GM21576 (cell line): Measurements from ENCODE around the gene DCP2.
A peak's percentile ranks its signal among the peaks of the same experiment; 100 is the strongest.

Experiments
- ATAC-seq: cut with Tn5 transposase; IDR thresholded peaks from one replicate; pipeline ENCODE4 v1.9.1; 2021; ENCODE audit warnings: mild to moderate bottlenecking, moderate library complexity; ENCODE audit not compliant: unreplicated experiment

DCP2 gene

GRCh38 chr5:112965733-112966306, 10.8 kb upstream of the DCP2 start:
- no peak for ATAC-seq

GRCh38 chr5:112967520-112968083, 9.0 kb upstream of the DCP2 start:
- ATAC-seq: no peak

- ATAC-seq: no peak
Observed at GRCh38 chr5:112968411-112969106, 8.0 kb upstream of the DCP2 start.

GRCh38 chr5:112971276-112971675, 5.3 kb upstream of the DCP2 start:
- no peak for ATAC-seq

GRCh38 chr5:112973036-112973435, 3.6 kb upstream of the DCP2 start:
- no peak for ATAC-seq

DNA sequence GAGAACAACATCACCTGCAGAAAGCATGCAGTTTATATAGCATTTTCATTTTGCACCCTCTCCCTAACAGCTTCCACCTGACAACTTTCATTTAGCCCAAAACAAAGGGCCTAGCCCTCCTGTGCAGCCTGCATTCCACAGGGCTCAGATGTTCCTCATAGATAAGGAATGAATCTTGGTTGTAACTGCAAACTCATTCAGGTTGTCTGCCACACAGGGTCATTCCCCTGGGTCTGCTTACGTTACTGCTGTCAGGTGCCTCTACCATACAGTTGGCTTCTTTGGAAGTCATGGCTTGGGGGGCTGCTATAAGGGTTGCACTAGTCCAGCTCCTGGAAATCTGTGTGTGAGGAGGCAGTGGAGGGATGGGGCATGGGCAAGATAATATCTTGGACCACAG, 2.7 kb upstream of the DCP2 start:
- ATAC-seq: no peak

- no peak for ATAC-seq
Observed at GRCh38 chr5:112974901-112975300, 1.7 kb upstream of the DCP2 start.

DNA sequence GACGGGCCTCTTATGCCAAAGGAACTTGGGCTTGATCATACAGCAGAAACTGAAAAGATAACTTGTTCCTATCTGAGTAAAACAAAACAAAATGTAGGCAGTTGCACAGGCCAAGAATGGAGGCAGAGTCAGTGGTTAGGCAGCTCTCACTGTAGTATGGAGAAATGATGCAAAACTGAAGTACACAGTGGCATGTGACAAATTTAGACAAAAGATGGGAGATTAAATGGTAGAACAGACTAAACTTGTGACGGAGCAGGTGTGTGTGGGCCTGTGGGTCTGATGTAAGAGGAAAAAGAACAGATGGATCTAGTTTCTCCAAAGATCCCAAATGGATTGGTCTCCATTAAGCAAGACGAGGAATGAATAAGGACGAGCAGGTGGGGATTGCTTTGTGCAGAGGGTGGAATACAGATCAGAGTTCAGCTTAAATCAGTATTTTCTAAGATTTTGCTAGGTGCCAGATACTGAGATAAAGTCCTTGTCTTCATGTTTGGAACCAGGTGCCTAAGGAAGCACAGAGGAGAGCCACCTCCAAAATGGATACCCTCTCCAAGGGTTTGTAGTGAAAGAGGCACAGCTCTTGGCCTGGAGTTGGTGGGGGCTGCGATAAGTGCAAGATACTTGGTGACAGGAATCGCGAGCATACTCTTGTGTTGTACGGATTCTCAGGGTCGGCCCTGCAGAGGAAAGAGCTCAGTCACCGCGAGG, 722 bp upstream of the DCP2 start:
- peak; percentile 6 for ATAC-seq

DNA sequence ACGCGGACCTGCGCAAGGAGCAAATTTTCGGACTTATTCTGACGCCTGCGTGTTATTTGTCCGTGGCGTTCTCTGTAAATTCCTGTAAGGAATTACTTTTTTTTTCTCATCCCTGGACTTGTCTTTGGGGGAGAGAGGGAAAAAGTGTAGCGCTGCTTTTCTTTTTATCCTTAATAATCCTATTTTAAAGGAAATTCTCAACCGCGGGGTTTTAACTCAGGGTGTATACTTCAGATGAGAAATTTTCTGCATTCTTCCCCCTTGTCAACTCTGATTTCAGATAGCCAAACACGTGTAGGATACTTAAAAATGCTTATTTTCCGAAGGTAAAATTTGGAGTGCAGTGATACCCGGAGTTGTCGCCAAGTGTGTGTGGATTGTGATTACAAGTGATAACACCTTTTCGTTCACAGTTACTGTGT, 853 bp downstream of the DCP2 start:
- no peak for ATAC-seq

DNA sequence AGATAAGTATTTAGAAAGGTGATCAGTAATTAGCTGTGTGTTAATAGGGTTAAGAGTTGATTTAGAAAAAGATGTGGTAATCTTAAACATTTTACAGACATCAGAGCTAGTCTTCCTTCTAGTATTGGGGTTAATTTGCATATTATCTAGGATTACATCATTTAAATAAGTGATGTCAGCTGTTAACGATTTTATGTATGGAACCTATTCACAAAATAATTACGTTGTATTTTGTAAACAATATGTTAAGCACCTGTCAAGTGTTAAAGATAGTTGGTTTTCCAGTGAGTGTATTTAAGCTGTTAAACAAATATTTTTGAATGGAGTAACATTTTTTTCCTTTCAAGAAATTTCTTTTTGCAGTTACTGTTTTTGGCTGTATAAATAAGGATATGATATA, 2.2 kb downstream of the DCP2 start:
- no peak for ATAC-seq

GRCh38 chr5:112979723-112980122, 3.1 kb downstream of the DCP2 start:
- ATAC-seq: no peak

DNA sequence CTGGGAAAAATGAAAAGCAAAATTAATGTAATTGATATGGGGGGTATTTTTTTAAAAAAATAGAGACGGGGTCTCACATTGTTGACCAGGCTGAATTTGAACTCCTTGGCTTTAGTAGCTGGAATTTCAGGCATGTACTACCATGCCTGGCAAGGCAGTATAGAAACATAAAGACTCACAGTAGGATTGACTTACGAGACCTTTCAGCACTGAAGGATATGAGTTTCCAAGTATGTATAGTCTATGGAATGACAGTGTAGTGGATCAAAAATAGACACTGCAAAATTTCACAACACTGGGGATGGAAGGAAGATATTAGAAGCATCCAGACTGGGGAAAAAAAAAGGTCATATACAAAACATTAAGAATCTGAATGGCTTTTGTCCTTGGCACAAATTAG, 6.8 kb downstream of the DCP2 start:
- no peak for ATAC-seq

- ATAC-seq: no peak
Observed at GRCh38 chr5:112986224-112986623, 9.6 kb downstream of the DCP2 start.

DNA sequence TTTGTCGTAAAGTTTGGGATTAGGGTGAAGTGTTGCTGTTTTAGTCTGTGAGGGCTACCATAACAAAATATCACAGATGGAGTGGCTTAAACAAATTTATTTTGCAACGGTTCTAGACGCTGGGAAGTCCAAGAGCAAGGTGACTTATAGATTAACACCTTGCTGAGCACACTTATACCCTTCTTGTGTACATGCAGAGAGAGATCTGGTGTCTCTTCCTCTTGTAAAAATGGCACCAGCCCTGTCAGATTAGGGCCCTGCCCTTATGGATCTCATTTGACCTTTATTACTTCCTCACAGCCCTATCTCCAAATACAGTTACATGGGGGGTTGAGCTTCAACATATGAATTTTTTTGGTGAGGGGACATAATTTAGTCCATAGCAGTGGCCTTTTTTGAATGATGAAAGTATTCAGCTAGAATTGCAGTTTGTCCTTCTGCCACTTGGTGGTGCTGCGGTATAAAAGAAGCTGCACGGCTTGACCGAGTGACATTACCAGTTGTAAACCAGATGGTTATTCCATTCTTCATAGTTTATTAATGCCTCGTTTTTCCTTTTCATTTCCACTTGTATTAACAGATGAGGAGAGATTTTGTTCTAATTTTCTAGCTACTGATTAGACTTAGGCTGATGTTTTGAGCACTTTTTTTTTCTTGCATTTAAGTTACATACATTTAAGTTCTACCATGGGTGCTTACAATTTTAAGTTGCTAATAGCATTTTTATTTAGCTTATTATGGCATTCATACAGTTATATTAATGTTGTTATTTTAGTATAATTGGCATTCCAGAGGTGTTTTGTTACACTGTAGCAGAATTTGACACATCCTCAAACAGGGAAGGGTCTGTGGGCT, 19.4 kb downstream of the DCP2 start:
- peak; percentile 85 for ATAC-seq

DNA sequence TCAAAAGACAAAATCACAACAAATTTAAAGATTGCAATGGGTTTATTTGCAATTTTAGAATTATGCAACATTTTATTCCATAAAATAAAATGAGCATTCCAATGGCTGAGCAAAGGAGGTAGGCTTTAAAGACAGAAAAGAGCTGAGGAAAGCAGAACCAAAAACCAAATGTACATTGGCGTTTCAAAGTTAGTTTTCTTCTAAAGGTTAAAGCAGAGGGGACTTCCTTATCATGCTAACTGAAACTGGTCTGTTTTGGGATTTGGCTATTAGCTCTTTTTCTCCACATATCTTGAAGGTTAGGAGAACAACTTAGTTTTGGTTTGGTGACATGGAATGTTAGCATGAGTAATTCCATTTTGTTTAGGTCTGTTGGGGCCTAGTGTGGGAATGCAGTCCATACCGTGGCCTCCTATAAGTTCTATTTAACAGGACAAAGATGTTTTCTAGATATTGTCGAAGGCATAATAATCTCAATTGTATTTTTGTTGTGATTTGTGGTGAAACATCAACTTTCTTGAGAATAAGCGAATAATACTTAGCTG, 20.3 kb downstream of the DCP2 start:
- no peak for ATAC-seq

DNA sequence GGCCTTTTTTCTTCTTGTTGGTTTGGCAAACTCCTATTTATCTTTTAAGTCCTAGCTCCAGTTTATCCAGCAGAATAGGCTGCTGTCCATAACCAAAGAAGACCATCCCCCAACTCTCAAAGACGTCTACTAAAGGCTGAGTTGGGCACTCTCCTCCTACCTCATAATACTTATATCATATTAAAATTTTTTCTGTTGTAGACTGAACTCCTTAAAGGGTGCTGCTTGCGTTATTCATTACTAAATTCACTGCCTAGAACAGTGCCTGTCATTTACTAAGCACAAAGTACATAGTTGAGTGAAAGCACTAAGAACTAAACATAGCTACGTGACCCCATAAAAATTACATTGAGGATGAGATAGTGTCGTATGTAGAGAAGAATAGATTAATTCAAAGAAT, 21.7 kb downstream of the DCP2 start:
- no peak for ATAC-seq

DNA sequence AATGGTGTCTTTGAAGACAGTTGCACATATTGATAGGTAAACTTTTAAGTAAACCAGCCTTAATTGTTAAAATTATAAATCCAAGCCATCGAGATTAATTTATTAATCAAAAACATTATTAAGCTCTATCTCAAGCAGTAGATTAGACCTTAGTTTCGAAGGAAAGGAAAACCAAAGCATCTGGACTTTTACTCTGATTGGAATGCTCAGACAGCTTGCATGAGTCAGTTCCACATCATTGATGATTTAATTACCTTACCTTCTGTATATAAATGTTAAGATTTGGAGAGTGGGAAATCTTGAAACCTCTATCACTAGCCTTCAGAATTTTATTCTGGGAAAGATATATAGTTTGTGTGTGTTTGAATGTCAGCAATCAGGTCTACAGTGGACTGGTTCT, 23.9 kb downstream of the DCP2 start:
- ATAC-seq: no peak

DNA sequence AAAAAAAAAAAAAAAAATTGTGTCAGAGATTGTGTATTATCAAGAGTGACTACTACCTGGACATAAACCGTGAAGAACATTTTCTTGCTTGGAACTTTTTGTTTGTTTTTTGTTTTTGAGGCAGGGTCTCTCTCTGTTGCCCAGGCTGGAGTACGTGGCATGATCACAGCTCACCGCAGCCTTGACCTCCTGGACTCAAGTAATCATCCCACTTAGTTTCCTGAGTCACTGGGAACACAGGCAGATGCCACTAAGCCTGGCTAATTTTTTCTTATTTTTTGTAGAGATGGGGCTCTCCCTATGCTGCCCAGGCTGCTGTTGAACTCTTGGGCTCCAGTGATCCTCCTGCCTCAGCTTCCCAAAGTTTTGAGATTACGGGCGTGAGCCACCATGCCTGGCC, 25.8 kb downstream of the DCP2 start:
- ATAC-seq: no peak

DNA sequence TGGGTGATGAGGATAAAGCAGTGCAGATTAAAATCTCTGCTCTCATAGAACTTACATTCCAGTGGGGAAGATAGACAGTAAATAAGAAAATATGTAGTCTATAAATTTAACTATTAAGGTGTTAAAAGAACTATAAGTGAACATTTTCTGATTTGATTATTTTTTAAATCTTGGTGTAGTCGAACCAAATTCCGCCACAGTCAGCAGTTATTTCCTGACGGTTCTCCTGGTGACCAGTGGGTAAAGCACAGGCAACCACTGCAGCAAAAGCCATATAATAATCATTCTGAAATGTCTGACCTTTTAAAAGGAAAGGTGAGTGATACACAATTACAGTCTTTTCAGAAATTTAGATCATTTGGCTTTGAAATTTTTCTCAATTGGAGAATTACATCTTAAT, 27.2 kb downstream of the DCP2 start:
- ATAC-seq: no peak

DNA sequence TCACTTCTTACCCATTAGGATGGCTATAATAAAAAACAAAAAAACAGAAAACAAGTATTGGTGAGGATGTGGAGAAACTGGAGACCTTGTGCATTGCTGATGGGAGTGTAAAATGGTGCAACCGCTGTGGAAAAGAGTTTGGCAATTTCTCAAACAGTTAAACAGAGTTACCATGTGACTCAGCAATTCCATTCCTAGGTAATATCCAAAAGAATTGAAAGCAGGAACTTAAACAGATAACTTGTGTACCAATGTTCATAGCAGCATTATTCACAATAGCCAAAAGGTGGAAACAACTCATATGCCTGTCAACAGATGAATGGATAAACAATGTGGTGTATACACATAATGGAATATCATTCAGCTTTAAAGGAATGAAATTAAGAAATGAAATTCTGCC, 28.9 kb downstream of the DCP2 start:
- no peak for ATAC-seq
